CD14-positive monocyte (primary cell): ENCODE measurements around the gene KREMEN1. TPM values are rescaled to one million over a fixed set of nuclear protein-coding genes. Genes with fewer than 3 reads are reported as not detected.

Experiments used
- DNase-seq, 3 donors: peaks; one replicate each; pipeline ENCODE4 v3.0.0-alpha.2; 2011 to 2022
- H2AFZ ChIP-seq: 2 replicates; pipeline ENCODE4 v1.6.0; 2012; ENCODE audit warnings: mild to moderate bottlenecking, low read depth, low read length, inconsistent platforms; ENCODE audit not compliant: insufficient read depth, poor library complexity, severe bottlenecking
- H3K27ac ChIP-seq, 2 donors: 1 replicate in 1 of 2; 2 replicates in 1 of 2; pipeline ENCODE4 v1.5.1; 2012 to 2013; ENCODE audit warnings: low read length in 2 of 2, control low read depth in 1 of 2, inconsistent platforms in 1 of 2, low read depth in 1 of 2, mild to moderate bottlenecking in 1 of 2
- H3K27me3 ChIP-seq, 2 donors: one replicate each; pipeline versions ENCODE4 v1.6.0 to v1.6.1; 2011 to 2013; ENCODE audit warnings: low read length in 2 of 2; ENCODE audit not compliant: control insufficient read depth in 2 of 2, insufficient read depth in 2 of 2
- H3K36me3 ChIP-seq, 2 donors: replicated peaks in 1 of 2; 1 replicate in 1 of 2; 2 replicates in 1 of 2; pipeline versions ENCODE4 v1.5.1 to v1.6.1; 2012 to 2013; ENCODE audit warnings: low read length in 2 of 2, control low read depth in 1 of 2, inconsistent platforms in 1 of 2, mild to moderate bottlenecking in 1 of 2; ENCODE audit not compliant: insufficient read depth in 2 of 2, control insufficient read depth in 1 of 2
- H3K4me1 ChIP-seq, 2 donors: 1 replicate in 1 of 2; 2 replicates in 1 of 2; pipeline versions ENCODE4 v1.5.1 to v1.6.1; 2012 to 2013; ENCODE audit warnings: low read length in 2 of 2, control low read depth in 1 of 2, inconsistent platforms in 1 of 2, mild to moderate bottlenecking in 1 of 2, moderate library complexity in 1 of 2; ENCODE audit not compliant: insufficient read depth in 2 of 2, control insufficient read depth in 1 of 2
- H3K4me2 ChIP-seq: replicated peaks from 2 replicates; pipeline ENCODE3; 2012; ENCODE audit warnings: low read length, moderate library complexity, mild to moderate bottlenecking; ENCODE audit not compliant: poor library complexity, severe bottlenecking; ENCODE audit errors: extremely low read depth
- H3K4me3 ChIP-seq, 3 experiments: fragments of 200-600 bp in 1 of 3; sonication (generic) in 1 of 3; replicated peaks in 1 of 3; 1 replicate in 2 of 3; 2 replicates in 1 of 3; pipeline ENCODE4 v1.5.1; 2011 to 2013; ENCODE audit warnings: low read length in 3 of 3, mild to moderate bottlenecking in 3 of 3, control low read depth in 2 of 3, low read depth in 2 of 3, inconsistent platforms in 1 of 3, moderate library complexity in 1 of 3
- H3K79me2 ChIP-seq: 2 replicates; pipeline ENCODE4 v1.6.0; 2012; ENCODE audit warnings: mild to moderate bottlenecking, control low read depth, inconsistent platforms, low read length, moderate library complexity; ENCODE audit not compliant: insufficient read depth
- H3K9ac ChIP-seq: 2 replicates; pipeline ENCODE4 v1.6.0; 2017; ENCODE audit warnings: low read length, mild to moderate bottlenecking; ENCODE audit not compliant: insufficient read depth, poor library complexity, severe bottlenecking
- H3K9me3 ChIP-seq, 2 donors: replicated peaks in 1 of 2; 1 replicate in 1 of 2; 2 replicates in 1 of 2; pipeline versions ENCODE4 v1.5.1 to v1.6.1; 2012 to 2013; ENCODE audit warnings: low read length in 2 of 2, control low read depth in 1 of 2; ENCODE audit not compliant: control insufficient read depth in 1 of 2, insufficient read depth in 1 of 2
- H4K20me1 ChIP-seq: 2 replicates; pipeline ENCODE4 v1.6.0; 2012; ENCODE audit warnings: mild to moderate bottlenecking, low read length, control low read depth, moderate library complexity; ENCODE audit not compliant: insufficient read depth
- H3K27ac Mint-ChIP-seq, 7 donors: one replicate each; pipeline ENCODE4 v1.8.0; 2020; ENCODE audit warnings: mild to moderate bottlenecking in 7 of 7, mixed read lengths in 7 of 7, moderate library complexity in 6 of 7, inconsistent platforms in 2 of 7
- H3K27me3 Mint-ChIP-seq, 3 donors: one replicate each; pipeline ENCODE4 v1.8.0; 2021 to 2022; ENCODE audit warnings: low read depth in 3 of 3, mild to moderate bottlenecking in 3 of 3, mixed read lengths in 3 of 3, moderate library complexity in 3 of 3, inconsistent platforms in 1 of 3
- H3K36me3 Mint-ChIP-seq, 2 donors: one replicate each; pipeline ENCODE4 v1.8.0; 2020; ENCODE audit warnings: mixed read lengths in 2 of 2, inconsistent platforms in 1 of 2, mild to moderate bottlenecking in 1 of 2
- H3K4me1 Mint-ChIP-seq: one replicate; pipeline ENCODE4 v1.8.0; 2020; ENCODE audit warnings: mild to moderate bottlenecking, mixed read lengths
- H3K4me3 Mint-ChIP-seq, 2 donors: one replicate each; pipeline ENCODE4 v1.8.0; 2020; ENCODE audit warnings: mild to moderate bottlenecking in 2 of 2, mixed read lengths in 2 of 2, moderate library complexity in 1 of 2
- H3K9me3 Mint-ChIP-seq, 7 donors: one replicate each; pipeline ENCODE4 v1.8.0; 2020 to 2022; ENCODE audit warnings: mixed read lengths in 7 of 7, mild to moderate bottlenecking in 6 of 7, moderate library complexity in 6 of 7, inconsistent platforms in 2 of 7
- CTCF ChIP-seq: fragments of 200-600 bp; IDR thresholded peaks from one replicate; pipeline ENCODE4 v1.8.0; 2022; ENCODE audit warnings: antibody characterized with exemption, mild to moderate bottlenecking
- WGBS: methylation state at CpG from one replicate; pipeline ENCODE4 v1.1.5; 2013; ENCODE audit warnings: missing lambda C conversion rate; ENCODE audit not compliant: insufficient coverage; 5-methylcytosine and 5-hydroxymethylcytosine counted together
- intact Hi-C, 2 donors: fragments of 100-400 bp; cut with micrococcal nuclease; formaldehyde crosslinking; loops; one replicate each; pipeline versions ENCODE4 v1.15.0 to v1.15.1; 2023
- polyA plus RNA-seq, 3 donors: library from polyadenylated mRNA; depleted of rRNA in 1 of 3; unstranded in 2 of 3; stranded (reverse) in 1 of 3; fragments of 300-500 nt in 2 of 3; fragments of >200 nt in 1 of 3; fragmentation: Illumina TruSeq in 2 of 3; gene quantifications; 1 replicate in 2 of 3; 2 replicates in 1 of 3; pipeline ENCODE4 v1.2.3, GENCODE V29; 2012 to 2021

KREMEN1 gene
- polyA plus RNA-seq, 3 donors, result 0.47 to 1.6 (median 0.69) TPM

GRCh38 chr22:29146771-29147170, 73.9 kb downstream of the KREMEN1 start:
- no peaks in the 10 kb centered on the region for H3K36me3 Mint-ChIP-seq
- intact Hi-C loops, result no loop called here

GRCh38 chr22:29147331-29147899, 74.6 kb downstream of the KREMEN1 start:
- H3K4me1 ChIP-seq, result peaks cover 6 to 7% of the 10 kb centered on the region in 2 donors
- no peaks in the 10 kb centered on the region for H4K20me1 ChIP-seq
- H3K4me3 Mint-ChIP-seq, result no peak overlapping the region
- peaks cover 9% of the 10 kb centered on the region for H3K4me1 Mint-ChIP-seq
- peaks cover 1 to 9% (median 3%) of the 10 kb centered on the region in 3 donors for H3K27me3 Mint-ChIP-seq
- no peaks in the 10 kb centered on the region for H3K36me3 ChIP-seq
- no peak overlapping the region for H3K27ac Mint-ChIP-seq
- no peak overlapping the region for H3K4me2 ChIP-seq
- no peak overlapping the region for H3K9ac ChIP-seq
- DNase-seq, result no peak
- H3K27me3 ChIP-seq, result no peaks in the 10 kb centered on the region
- intact Hi-C loops, result no loop called here
- no peaks in the 10 kb centered on the region for H3K9me3 ChIP-seq
- no peak overlapping the region for H3K27ac ChIP-seq
- 95% methylated on average over 7 of the region's 9 CpGs for WGBS
- no peak overlapping the region for H3K4me3 ChIP-seq
- no peaks in the 10 kb centered on the region for H3K9me3 Mint-ChIP-seq
- H2AFZ ChIP-seq, result no peak overlapping the region
- no peaks in the 10 kb centered on the region for H3K79me2 ChIP-seq
- no peak for TF ChIP-seq CTCF
- no peaks in the 10 kb centered on the region for H3K36me3 Mint-ChIP-seq

More at GRCh38 chr22:29146771-29147170, 73.9 kb downstream of the KREMEN1 start:
- H2AFZ ChIP-seq, result no peak overlapping the region
- H3K27me3 ChIP-seq, result no peaks in the 10 kb centered on the region
- no peaks in the 10 kb centered on the region for H3K9me3 ChIP-seq
- peaks cover 1 to 9% (median 2%) of the 10 kb centered on the region in 3 donors for H3K27me3 Mint-ChIP-seq
- TF ChIP-seq CTCF, result no peak
- no peak overlapping the region for H3K27ac ChIP-seq
- no peaks in the 10 kb centered on the region for H3K9me3 Mint-ChIP-seq
- no peak overlapping the region for H3K9ac ChIP-seq
- no peak overlapping the region for H3K4me3 ChIP-seq
- no peak overlapping the region for H3K4me2 ChIP-seq
- no peaks in the 10 kb centered on the region for H4K20me1 ChIP-seq
- no peak for DNase-seq
- no peaks in the 10 kb centered on the region for H3K36me3 ChIP-seq
- H3K79me2 ChIP-seq, result no peaks in the 10 kb centered on the region
- H3K27ac Mint-ChIP-seq, result no peak overlapping the region
- H3K4me3 Mint-ChIP-seq, result no peak overlapping the region
- peaks cover 0 to under 1% of the 10 kb centered on the region in 2 donors for H3K4me1 ChIP-seq
- peaks cover 2% of the 10 kb centered on the region for H3K4me1 Mint-ChIP-seq
- WGBS, result 95% methylated on average over 6 of the region's 9 CpGs
